CD4-positive, alpha-beta memory T cell (primary cell): ENCODE measurements around the gene LYPD3. TPM values are rescaled to one million over a fixed set of nuclear protein-coding genes. Genes with fewer than 3 reads are reported as not detected.

ENCODE experiments used
- CTCF ChIA-PET: fragments of 350-600 bp; sonication (Branson Sonifier 250); formaldehyde crosslinking; loops from one replicate; lab custom pipeline; 2021; ENCODE audit warnings: inconsistent platforms; ENCODE audit not compliant: partially characterized antibody; lab: Charles Lee
- POLR2A ChIA-PET: fragments of 350-600 bp; sonication (Branson Sonifier 250); formaldehyde crosslinking; loops from one replicate; lab custom pipeline; 2021; ENCODE audit not compliant: partially characterized antibody; lab: Charles Lee
- DNase-seq, 5 donors: peaks; one replicate each; pipeline versions ENCODE4 v3.0.0 to v3.0.0-alpha.2; 2020 to 2022; ENCODE audit warnings: mixed read lengths in 1 of 5
- H3K27ac ChIP-seq: one replicate; pipeline ENCODE4 v1.7.0; 2013; ENCODE audit warnings: low read depth, low read length
- H3K27me3 ChIP-seq: 2 replicates; pipeline ENCODE4 v1.7.0; 2013; ENCODE audit warnings: mild to moderate bottlenecking, low read length, moderate library complexity; ENCODE audit not compliant: insufficient read depth
- H3K36me3 ChIP-seq: 2 replicates; pipeline ENCODE4 v1.7.0; 2013; ENCODE audit warnings: mild to moderate bottlenecking, low read length, moderate library complexity; ENCODE audit not compliant: insufficient read depth
- H3K4me1 ChIP-seq: 2 replicates; pipeline ENCODE4 v1.7.0; 2013; ENCODE audit warnings: mild to moderate bottlenecking, low read length, moderate library complexity; ENCODE audit not compliant: insufficient read depth
- H3K4me3 ChIP-seq, 2 donors: one replicate each; pipeline ENCODE4 v1.7.0; 2013; ENCODE audit warnings: low read length in 2 of 2, mild to moderate bottlenecking in 1 of 2
- H3K9me3 ChIP-seq, 2 donors: one replicate each; pipeline ENCODE4 v1.7.0; 2013; ENCODE audit warnings: low read length in 2 of 2, control low read depth in 1 of 2; ENCODE audit not compliant: control insufficient read depth in 1 of 2
- H3K27ac Mint-ChIP-seq, 7 donors: one replicate each; pipeline ENCODE4 v1.8.0; 2020 to 2021; ENCODE audit warnings: mixed read lengths in 7 of 7, mild to moderate bottlenecking in 6 of 7, inconsistent platforms in 3 of 7, moderate library complexity in 3 of 7
- H3K27me3 Mint-ChIP-seq, 2 donors: one replicate each; pipeline ENCODE4 v1.8.0; 2020 to 2021; ENCODE audit warnings: mixed read lengths in 2 of 2
- H3K36me3 Mint-ChIP-seq, 2 donors: one replicate each; pipeline ENCODE4 v1.8.0; 2020 to 2021; ENCODE audit warnings: mixed read lengths in 2 of 2, inconsistent platforms in 1 of 2, mild to moderate bottlenecking in 1 of 2
- H3K4me1 Mint-ChIP-seq, 4 donors: one replicate each; pipeline ENCODE4 v1.8.0; 2020 to 2021; ENCODE audit warnings: mixed read lengths in 4 of 4, mild to moderate bottlenecking in 1 of 4
- H3K4me3 Mint-ChIP-seq, 8 donors: one replicate each; pipeline ENCODE4 v1.8.0; 2020 to 2021; ENCODE audit warnings: mixed read lengths in 8 of 8, mild to moderate bottlenecking in 7 of 8, moderate library complexity in 6 of 8, inconsistent platforms in 3 of 8
- H3K9me3 Mint-ChIP-seq, 8 donors: one replicate each; pipeline ENCODE4 v1.8.0; 2020 to 2021; ENCODE audit warnings: mixed read lengths in 8 of 8, mild to moderate bottlenecking in 5 of 8, inconsistent platforms in 3 of 8, moderate library complexity in 1 of 8
- intact Hi-C: fragments of 100-400 bp; cut with micrococcal nuclease; formaldehyde crosslinking; loops from one replicate; pipeline ENCODE4 v1.15.1; 2023
- polyA plus RNA-seq, 2 donors: library from polyadenylated mRNA; unstranded; fragments of 300-500 nt; fragmentation: Illumina TruSeq; gene quantifications; one replicate each; pipeline ENCODE4 v1.2.3, GENCODE V29; 2021
- total RNA-seq, 2 experiments: library from RNA; stranded (reverse); gene quantifications; one replicate each; pipeline ENCODE4 v1.2.3, GENCODE V29; 2021

Gene LYPD3
- total and polyA plus RNA-seq, 4 experiments from 2014 or later: 3.3 to 5.9 (median 4.1) TPM

DNA sequence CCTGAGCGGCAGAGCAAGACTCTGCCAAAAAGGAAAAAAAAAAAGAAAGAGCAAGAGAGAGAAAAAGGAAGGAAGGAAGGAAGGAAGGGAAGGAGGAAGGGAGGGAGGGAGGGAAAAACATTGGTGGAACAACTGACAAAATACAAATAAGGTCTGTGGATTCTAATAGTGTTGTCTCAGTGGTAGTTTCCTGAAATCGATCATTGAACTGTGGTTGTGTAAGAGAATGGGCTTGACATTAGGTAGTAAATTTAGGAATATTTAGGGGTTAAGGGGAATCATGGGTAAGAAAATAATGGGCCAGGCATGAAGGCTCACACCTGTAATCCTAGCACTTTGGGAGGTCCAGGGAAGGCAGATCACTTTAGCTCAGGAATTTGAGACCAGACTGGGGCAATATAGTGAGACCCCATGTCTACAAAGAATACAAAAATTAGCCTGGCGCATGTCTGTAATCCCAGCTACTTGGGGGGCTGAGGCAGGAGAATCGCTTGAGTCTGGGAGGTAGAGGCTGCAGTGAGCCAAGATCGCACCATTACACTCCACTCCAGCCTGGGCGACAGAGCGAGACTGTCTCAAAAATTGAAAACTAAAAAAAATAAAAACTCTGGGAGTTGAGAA is 24.7 kb upstream of the LYPD3 start:
- no peak overlapping the region for H3K4me3 ChIP-seq
- H3K9me3 Mint-ChIP-seq: no peaks in the 10 kb centered on the region
- H3K27ac Mint-ChIP-seq: peak overlapping the region in 2 of 7 donors; percentile 58 to 72
- no peak overlapping the region for H3K4me3 Mint-ChIP-seq
- intact Hi-C loops: no loop called here
- H3K4me1 ChIP-seq: no peaks in the 10 kb centered on the region
- H3K36me3 Mint-ChIP-seq: peaks cover 5 to 9% of the 10 kb centered on the region in 2 donors
- POLR2A ChIA-PET: no interaction called here
- H3K27me3 ChIP-seq: no peaks in the 10 kb centered on the region
- no peak overlapping the region for H3K27ac ChIP-seq
- H3K36me3 ChIP-seq: peaks cover 6% of the 10 kb centered on the region
- DNase-seq: no peak
- CTCF ChIA-PET: interaction anchor here (0.7 to 3.8 kb wide), 3 partner anchors 30 to 43 kb away, joined by 3 to 18 read pairs (median 5); no protein-coding TSS in a partner anchor
- peaks cover 0 to 3% (median under 1%) of the 10 kb centered on the region in 4 donors for H3K4me1 Mint-ChIP-seq
- no peaks in the 10 kb centered on the region for H3K9me3 ChIP-seq
- no peaks in the 10 kb centered on the region for H3K27me3 Mint-ChIP-seq

DNA sequence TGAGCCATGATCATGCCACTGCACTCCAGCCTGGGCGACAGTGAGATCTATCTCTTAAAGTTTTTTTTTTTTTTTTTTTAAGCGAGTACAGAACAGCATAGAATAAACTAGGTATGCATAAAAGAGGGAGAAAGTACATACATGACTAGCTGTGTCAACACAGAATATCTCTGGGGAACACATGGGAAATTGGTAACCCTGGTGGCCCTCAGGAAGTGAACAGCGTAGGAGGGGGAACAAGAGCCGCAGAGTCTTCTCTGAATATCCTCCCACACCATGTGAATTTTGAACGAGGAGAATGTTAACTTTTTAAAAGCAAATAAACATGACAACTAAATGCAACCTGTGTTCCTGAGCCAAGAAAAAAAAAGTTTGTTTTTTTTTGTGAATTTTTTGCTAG is 23.9 kb upstream of the LYPD3 start:
- no peak overlapping the region for H3K27ac ChIP-seq
- H3K9me3 Mint-ChIP-seq: no peaks in the 10 kb centered on the region
- H3K4me3 Mint-ChIP-seq: no peak overlapping the region
- peaks cover 0 to 3% (median under 1%) of the 10 kb centered on the region in 4 donors for H3K4me1 Mint-ChIP-seq
- H3K4me3 ChIP-seq: no peak overlapping the region
- POLR2A ChIA-PET: no interaction called here
- intact Hi-C loops: no loop called here
- H3K36me3 Mint-ChIP-seq: peaks cover under 1 to 6% of the 10 kb centered on the region in 2 donors
- CTCF ChIA-PET: no interaction called here
- no peaks in the 10 kb centered on the region for H3K4me1 ChIP-seq
- peaks cover under 1% of the 10 kb centered on the region for H3K36me3 ChIP-seq
- peak overlapping the region in 5 of 7 donors; percentile 15 to 72 (median 57) for H3K27ac Mint-ChIP-seq
- H3K27me3 Mint-ChIP-seq: no peaks in the 10 kb centered on the region
- H3K9me3 ChIP-seq: no peaks in the 10 kb centered on the region
- no peaks in the 10 kb centered on the region for H3K27me3 ChIP-seq
- DNase-seq: no peak

DNA sequence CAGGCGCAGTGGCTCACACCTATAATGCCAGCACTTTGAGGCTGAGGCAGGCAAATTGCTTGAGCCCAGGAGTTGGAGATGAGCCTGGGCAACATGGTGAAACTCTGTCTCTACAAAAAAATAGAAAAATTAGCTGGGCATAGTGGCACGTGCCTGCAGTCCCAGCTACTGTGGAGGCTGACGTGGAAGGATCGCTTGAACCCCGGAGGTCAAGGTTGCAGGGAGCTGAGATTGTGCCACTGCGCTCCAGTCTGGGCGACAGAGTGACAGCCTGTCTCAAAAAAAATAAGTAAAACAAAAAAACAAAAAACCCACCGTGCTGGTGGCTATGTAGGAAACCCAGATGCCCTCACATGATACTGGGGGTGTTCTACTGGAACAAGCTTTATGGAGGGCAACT is 22.8 kb upstream of the LYPD3 start:
- CTCF ChIA-PET: no interaction called here
- H3K9me3 Mint-ChIP-seq: no peaks in the 10 kb centered on the region

DNA sequence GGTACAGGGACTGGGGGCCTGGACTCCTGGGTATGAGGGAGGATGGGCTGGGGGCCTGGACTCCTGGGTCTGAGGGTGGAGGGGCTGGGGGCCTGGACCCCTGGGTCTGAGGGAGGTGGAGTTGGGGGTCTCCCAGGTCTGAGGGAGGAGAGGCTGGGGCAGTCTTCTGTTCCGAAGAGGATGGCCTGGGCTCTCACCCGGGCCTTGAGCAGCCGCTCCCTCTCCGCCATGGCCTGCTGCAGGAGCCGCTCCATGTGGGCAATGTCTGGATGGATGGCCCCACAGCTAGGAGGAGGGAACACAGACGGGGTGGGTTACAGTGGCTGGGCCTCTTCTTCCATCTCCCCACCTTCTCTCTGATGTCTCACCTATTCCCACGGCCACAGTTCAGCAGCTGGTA is 21.0 kb upstream of the LYPD3 start:
- Histone ChIP-seq H3K36me3 (no peaks in the 10 kb centered on the region), H3K27ac (no peak overlapping the region), H3K9me3 (no peaks in the 10 kb centered on the region), H3K4me1 (no peaks in the 10 kb centered on the region), H3K27me3 (no peaks in the 10 kb centered on the region), H3K4me3 (no peak overlapping the region)
- H3K27me3 Mint-ChIP-seq: no peaks in the 10 kb centered on the region
- H3K27ac Mint-ChIP-seq: no peak overlapping the region
- CTCF ChIA-PET: no interaction called here
- H3K4me3 Mint-ChIP-seq: no peak overlapping the region
- H3K4me1 Mint-ChIP-seq: peaks cover 0 to 3% (median under 1%) of the 10 kb centered on the region in 4 donors
- POLR2A ChIA-PET: interaction anchor here (0.9 to 1.3 kb wide), 2 partner anchors 22 to 39 kb away, joined by 3 read pairs; no protein-coding TSS in a partner anchor
- no peaks in the 10 kb centered on the region for H3K9me3 Mint-ChIP-seq
- DNase-seq: no peak
- intact Hi-C loops: no loop called here
- peaks cover 2 to 9% of the 10 kb centered on the region in 2 donors for H3K36me3 Mint-ChIP-seq

More for the DNA sequence above, 22.8 kb upstream of the LYPD3 start:
- H3K27ac ChIP-seq: no peak overlapping the region
- no peaks in the 10 kb centered on the region for H3K27me3 ChIP-seq
- no peak for DNase-seq
- H3K27ac Mint-ChIP-seq: no peak overlapping the region
- H3K4me3 Mint-ChIP-seq: no peak overlapping the region
- H3K4me1 ChIP-seq: no peaks in the 10 kb centered on the region
- POLR2A ChIA-PET: interaction anchor here (1.0 kb wide), 1 partner anchor 41 kb away, joined by 4 read pairs; no protein-coding TSS in a partner anchor
- intact Hi-C loops: no loop called here
- no peak overlapping the region for H3K4me3 ChIP-seq
- no peaks in the 10 kb centered on the region for H3K9me3 ChIP-seq
- no peaks in the 10 kb centered on the region for H3K27me3 Mint-ChIP-seq
- peaks cover 0 to 3% (median under 1%) of the 10 kb centered on the region in 4 donors for H3K4me1 Mint-ChIP-seq
- H3K36me3 ChIP-seq: no peaks in the 10 kb centered on the region
- peaks cover 0 to 5% of the 10 kb centered on the region in 2 donors for H3K36me3 Mint-ChIP-seq

DNA sequence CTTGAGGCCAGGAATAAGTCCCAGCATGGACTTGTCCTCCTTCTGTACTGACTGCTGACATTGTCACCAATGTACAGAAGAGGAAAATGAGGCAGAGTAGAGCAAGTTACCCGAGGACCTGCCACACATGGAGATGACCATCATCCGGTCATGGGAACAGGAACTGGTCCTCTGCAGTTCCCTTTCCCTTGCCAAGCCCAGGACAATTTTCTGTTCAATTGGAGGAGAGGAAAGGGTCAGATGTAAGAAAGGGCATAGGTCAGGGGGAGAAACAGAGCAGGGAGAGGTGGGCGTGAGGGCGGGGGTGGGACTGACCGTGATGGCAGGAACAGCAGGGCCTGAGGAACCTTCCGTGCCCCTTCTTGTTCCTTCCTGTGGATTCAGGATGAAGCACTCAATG is 20.5 kb upstream of the LYPD3 start:
- H3K4me1 Mint-ChIP-seq: peaks cover 0 to 3% (median under 1%) of the 10 kb centered on the region in 4 donors
- Histone ChIP-seq H3K9me3 (no peaks in the 10 kb centered on the region), H3K27me3 (no peaks in the 10 kb centered on the region), H3K36me3 (no peaks in the 10 kb centered on the region), H3K27ac (no peak overlapping the region), H3K4me1 (no peaks in the 10 kb centered on the region), H3K4me3 (no peak overlapping the region)
- H3K27ac Mint-ChIP-seq: peak overlapping the region in 2 of 7 donors; percentile 8 to 23
- POLR2A ChIA-PET: interaction anchor here (0.9 kb wide), 1 partner anchor 39 kb away, joined by 3 read pairs; no protein-coding TSS in a partner anchor
- CTCF ChIA-PET: no interaction called here
- H3K27me3 Mint-ChIP-seq: no peaks in the 10 kb centered on the region
- DNase-seq: no peak
- H3K9me3 Mint-ChIP-seq: no peaks in the 10 kb centered on the region
- intact Hi-C loops: no loop called here
- no peak overlapping the region for H3K4me3 Mint-ChIP-seq
- peaks cover 3 to 9% of the 10 kb centered on the region in 2 donors for H3K36me3 Mint-ChIP-seq

DNA sequence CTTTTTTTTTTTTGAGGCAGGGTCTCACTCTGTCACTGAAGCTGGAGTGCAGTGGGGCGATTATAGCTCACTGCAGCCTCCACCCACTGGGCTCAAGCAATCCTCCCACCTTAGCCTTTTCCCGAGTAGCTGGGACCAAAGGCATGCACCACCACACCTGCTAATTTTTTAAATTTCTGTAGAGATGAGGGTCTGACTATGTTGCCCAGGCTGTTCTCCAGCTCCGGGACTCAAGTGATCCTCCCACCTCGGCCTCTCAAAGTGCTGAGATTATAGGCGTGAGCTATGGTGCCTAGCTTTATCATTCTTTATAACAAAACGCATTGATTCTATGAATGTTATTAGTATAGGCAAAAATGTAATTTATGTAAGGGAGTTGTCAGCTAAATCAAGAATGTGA is 17.9 kb upstream of the LYPD3 start:
- CTCF ChIA-PET: interaction anchor here (1.5 kb wide), 1 partner anchor 72 kb away, joined by 5 read pairs; no protein-coding TSS in a partner anchor
- Histone ChIP-seq H3K36me3 (no peaks in the 10 kb centered on the region), H3K9me3 (no peaks in the 10 kb centered on the region), H3K27me3 (no peaks in the 10 kb centered on the region), H3K4me3 (no peak overlapping the region), H3K4me1 (no peaks in the 10 kb centered on the region), H3K27ac (no peak overlapping the region)
- DNase-seq: no peak
- Mint-ChIP-seq H3K27ac (no peak overlapping the region), H3K4me3 (no peak overlapping the region), H3K27me3 (no peaks in the 10 kb centered on the region), H3K36me3 (peaks cover 8% of the 10 kb centered on the region in 2 donors), H3K9me3 (no peaks in the 10 kb centered on the region), H3K4me1 (peaks cover 0 to under 1% (median 0%) of the 10 kb centered on the region in 4 donors)
- POLR2A ChIA-PET: interaction anchor here (0.6 to 1.2 kb wide), 3 partner anchors 13 to 20 kb away, joined by 3 to 5 read pairs (median 3); no protein-coding TSS in a partner anchor
- intact Hi-C loops: no loop called here

DNA sequence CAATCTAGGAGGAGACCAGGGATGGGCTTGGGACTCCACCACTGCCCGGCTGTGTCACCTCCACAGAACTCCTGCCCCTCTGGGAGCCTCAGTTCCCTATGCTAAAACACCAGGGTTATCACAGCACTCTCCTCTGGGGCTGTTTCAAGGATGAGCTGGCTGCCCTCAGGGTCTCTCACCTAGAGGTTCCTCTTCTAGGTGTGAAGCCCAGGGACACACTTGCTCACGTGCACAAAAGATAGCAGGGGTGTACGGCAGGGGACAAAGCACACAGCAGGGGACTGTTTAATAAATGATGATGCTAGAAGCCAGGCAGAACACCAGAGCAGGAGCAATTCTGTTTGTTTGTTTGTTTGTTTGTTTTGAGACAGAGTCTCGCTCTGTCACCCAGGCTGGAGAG is 16.8 kb upstream of the LYPD3 start:
- POLR2A ChIA-PET: interaction anchor here (0.5 to 0.9 kb wide), 2 partner anchors 12 to 14 kb away, joined by 3 read pairs; no protein-coding TSS in a partner anchor
- H3K27ac ChIP-seq: no peak overlapping the region
- no peaks in the 10 kb centered on the region for H3K4me1 ChIP-seq
- peaks cover 8 to 12% of the 10 kb centered on the region in 2 donors for H3K36me3 Mint-ChIP-seq
- peaks cover 0 to 4% (median 0%) of the 10 kb centered on the region in 4 donors for H3K4me1 Mint-ChIP-seq
- no peaks in the 10 kb centered on the region for H3K27me3 ChIP-seq
- intact Hi-C loops: no loop called here
- H3K27ac Mint-ChIP-seq: peak overlapping the region in 5 of 7 donors; percentile 17 to 70 (median 47)
- no peak for DNase-seq
- no peaks in the 10 kb centered on the region for H3K9me3 Mint-ChIP-seq
- no peak overlapping the region for H3K4me3 Mint-ChIP-seq
- no peaks in the 10 kb centered on the region for H3K36me3 ChIP-seq
- H3K4me3 ChIP-seq: no peak overlapping the region
- H3K9me3 ChIP-seq: no peaks in the 10 kb centered on the region
- CTCF ChIA-PET: no interaction called here
- no peaks in the 10 kb centered on the region for H3K27me3 Mint-ChIP-seq
